ENCODE measurements around the gene DGKZ. TPM values are rescaled to one million over a fixed set of nuclear protein-coding genes. Genes with fewer than 3 reads are reported as not detected.

The DGKZ gene
- total and polyA plus RNA-seq, 2 donors (not counting 3 experiments of a cell fraction or from before 2014, with no cell fraction given), result 88.8 to 127 TPM

DNA sequence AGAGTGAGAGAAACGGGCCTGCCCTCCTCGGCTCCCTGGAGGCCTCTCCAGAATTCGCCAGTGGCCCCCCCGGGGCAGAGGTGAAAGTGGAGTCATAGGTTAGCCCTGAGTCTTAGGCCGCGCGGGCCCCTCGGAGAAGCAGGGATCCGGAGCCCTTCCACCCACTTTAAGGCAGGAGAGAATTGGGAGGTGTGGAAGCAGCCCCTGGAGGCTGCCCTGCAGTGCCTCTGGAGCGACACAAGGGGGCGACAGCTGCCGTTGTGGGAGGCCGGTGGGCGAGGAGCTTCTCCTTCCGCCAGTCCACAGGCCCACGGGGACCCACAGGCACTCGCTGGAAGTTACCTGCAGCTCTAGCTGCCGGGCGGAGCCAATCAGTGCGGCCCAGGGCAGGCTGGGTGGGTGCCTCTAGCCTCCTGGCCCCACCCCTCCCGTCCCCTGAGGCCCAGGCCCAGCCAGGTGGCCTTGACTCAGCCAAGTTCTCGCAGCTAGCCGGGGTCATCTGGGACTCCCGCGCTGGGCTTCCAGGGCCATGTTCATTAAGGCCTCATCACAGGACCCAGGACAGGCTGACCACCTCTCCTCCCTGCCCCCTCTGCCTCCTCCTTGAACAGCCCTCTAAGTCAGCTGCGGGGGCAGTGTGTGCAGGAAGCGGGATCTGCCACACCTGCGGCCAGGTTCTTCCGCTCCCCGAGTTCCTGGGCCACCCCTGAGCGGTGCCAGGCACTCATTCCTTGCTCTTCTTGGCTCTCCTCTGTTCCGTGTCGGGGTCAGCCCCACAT, 5.0 kb downstream of the DGKZ start:
- DNase-seq (ENCODE audit: low read depth, low spot score), result peak; percentile 30
- Histone ChIP-seq H2AFZ (ENCODE audit: low read depth, low read length) (no peak overlapping the region), H4K20me1 (replicated peaks; ENCODE audit: control insufficient read depth, extremely low read depth, insufficient read depth, low read length) (peaks cover 4% of the 10 kb centered on the region), H3K27ac (ENCODE audit: insufficient read depth, low read depth, low read length) (no peak overlapping the region), H3K9me1 (replicated peaks; ENCODE audit: control insufficient read depth, extremely low read depth, insufficient read depth, low read length) (no peaks in the 10 kb centered on the region), H3K4me3 (replicated peaks in 1 of 3; ENCODE audit: insufficient read depth in 1 of 3, low read depth in 1 of 3, low read length in 3 of 3) (no peak overlapping the region), H3K27me3 (ENCODE audit: control insufficient read depth in 2 of 2, insufficient read depth in 2 of 2, low read length in 2 of 2) (no peaks in the 10 kb centered on the region), H3K79me2 (ENCODE audit: control insufficient read depth, insufficient read depth, low read length) (peaks cover 80% of the 10 kb centered on the region), H3K4me1 (ENCODE audit: control insufficient read depth, extremely low read depth, insufficient read depth, low read length) (peaks cover 13% of the 10 kb centered on the region), H3K9me3 (replicated peaks; ENCODE audit: control insufficient read depth, insufficient read depth, low read length) (no peaks in the 10 kb centered on the region), H3K9ac (replicated peaks; ENCODE audit: extremely low read depth, insufficient read depth, low read length) (no peak overlapping the region), H3K4me2 (ENCODE audit: insufficient read depth, low read length) (no peak overlapping the region), H3K36me3 (ENCODE audit: control insufficient read depth in 2 of 2, extremely low read depth in 1 of 2, insufficient read depth in 2 of 2, low read length in 2 of 2) (peaks cover 5 to 12% of the 10 kb centered on the region in 2 experiments)
- CTCF ChIA-PET, result interaction anchor here (0.6 to 10.8 kb wide), 17 partner anchors 9 to 184 kb away, joined by 3 to 200 read pairs (median 4); partner anchors contain the start of genes CHRM4 and MDK
- TF ChIP-seq, protein P1, sequence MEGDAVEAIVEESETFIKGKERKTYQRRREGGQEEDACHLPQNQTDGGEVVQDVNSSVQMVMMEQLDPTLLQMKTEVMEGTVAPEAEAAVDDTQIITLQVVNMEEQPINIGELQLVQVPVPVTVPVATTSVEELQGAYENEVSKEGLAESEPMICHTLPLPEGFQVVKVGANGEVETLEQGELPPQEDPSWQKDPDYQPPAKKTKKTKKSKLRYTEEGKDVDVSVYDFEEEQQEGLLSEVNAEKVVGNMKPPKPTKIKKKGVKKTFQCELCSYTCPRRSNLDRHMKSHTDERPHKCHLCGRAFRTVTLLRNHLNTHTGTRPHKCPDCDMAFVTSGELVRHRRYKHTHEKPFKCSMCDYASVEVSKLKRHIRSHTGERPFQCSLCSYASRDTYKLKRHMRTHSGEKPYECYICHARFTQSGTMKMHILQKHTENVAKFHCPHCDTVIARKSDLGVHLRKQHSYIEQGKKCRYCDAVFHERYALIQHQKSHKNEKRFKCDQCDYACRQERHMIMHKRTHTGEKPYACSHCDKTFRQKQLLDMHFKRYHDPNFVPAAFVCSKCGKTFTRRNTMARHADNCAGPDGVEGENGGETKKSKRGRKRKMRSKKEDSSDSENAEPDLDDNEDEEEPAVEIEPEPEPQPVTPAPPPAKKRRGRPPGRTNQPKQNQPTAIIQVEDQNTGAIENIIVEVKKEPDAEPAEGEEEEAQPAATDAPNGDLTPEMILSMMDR (IDR thresholded peaks at IDR 0.05; ENCODE audit: extremely low read depth in 1 of 2, insufficient read depth in 1 of 2, low read depth in 1 of 2, low read length in 2 of 2), result peak; percentile 89 to 93
- no peak for TF ChIP-seq EZH2 (IDR thresholded peaks at IDR 0.05; ENCODE audit: borderline replicate concordance, low read depth, low read length, severe bottlenecking)
- FAIRE-seq, result peak; percentile 54
- POLR2A ChIA-PET, result no interaction called here
- dilution Hi-C loops (cut with MboI; ENCODE audit: extremely low pct_ligation_motif_present, low sequenced_read_pairs) (no loop called here), intact Hi-C loops (cut with micrococcal nuclease) (loop anchor here (1.0 kb wide), 2 partner anchors 11 to 15 kb away; no protein-coding TSS in a partner anchor)
- no TSS peak for BruUV-seq (replicated peaks)

DNA sequence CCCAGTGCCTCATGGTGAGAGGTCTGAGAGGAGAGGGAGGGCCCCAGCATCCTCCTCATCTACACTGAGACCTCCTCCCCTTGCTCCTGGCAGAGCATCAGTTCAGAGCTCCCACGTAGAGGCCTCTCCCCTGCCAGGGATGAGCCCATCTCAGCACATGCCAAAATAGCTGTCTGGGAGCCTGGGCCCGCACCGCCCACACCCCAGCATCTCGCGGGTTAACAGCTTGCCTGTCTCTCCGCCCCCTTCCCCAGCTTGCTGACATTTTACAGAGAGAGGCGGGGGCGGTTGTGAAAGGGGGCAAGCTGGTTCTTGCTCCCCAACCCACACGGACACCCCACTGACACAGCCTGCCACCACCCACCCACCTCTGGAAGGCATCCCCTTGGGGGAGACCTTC, 6.4 kb downstream of the DGKZ start:
- dilution Hi-C loops (cut with MboI; ENCODE audit: extremely low pct_ligation_motif_present, low sequenced_read_pairs), result no loop called here
- intact Hi-C loops (cut with micrococcal nuclease), result no loop called here
- Histone ChIP-seq H3K36me3 (ENCODE audit: control insufficient read depth in 2 of 2, extremely low read depth in 1 of 2, insufficient read depth in 2 of 2, low read length in 2 of 2) (peaks cover 5 to 12% of the 10 kb centered on the region in 2 experiments), H3K27ac (ENCODE audit: insufficient read depth, low read depth, low read length) (no peak overlapping the region), H3K9ac (replicated peaks; ENCODE audit: extremely low read depth, insufficient read depth, low read length) (no peak overlapping the region), H3K79me2 (ENCODE audit: control insufficient read depth, insufficient read depth, low read length) (peaks cover 77% of the 10 kb centered on the region), H3K4me2 (ENCODE audit: insufficient read depth, low read length) (no peak overlapping the region), H3K27me3 (ENCODE audit: control insufficient read depth in 2 of 2, insufficient read depth in 2 of 2, low read length in 2 of 2) (no peaks in the 10 kb centered on the region), H3K9me1 (replicated peaks; ENCODE audit: control insufficient read depth, extremely low read depth, insufficient read depth, low read length) (no peaks in the 10 kb centered on the region), H3K4me1 (ENCODE audit: control insufficient read depth, extremely low read depth, insufficient read depth, low read length) (peaks cover 5% of the 10 kb centered on the region), H2AFZ (ENCODE audit: low read depth, low read length) (no peak overlapping the region), H4K20me1 (replicated peaks; ENCODE audit: control insufficient read depth, extremely low read depth, insufficient read depth, low read length) (peaks cover 4% of the 10 kb centered on the region), H3K4me3 (replicated peaks in 1 of 3; ENCODE audit: insufficient read depth in 1 of 3, low read depth in 1 of 3, low read length in 3 of 3) (no peak overlapping the region), H3K9me3 (replicated peaks; ENCODE audit: control insufficient read depth, insufficient read depth, low read length) (no peaks in the 10 kb centered on the region)
- FAIRE-seq (no peak), DNase-seq (ENCODE audit: low read depth, low spot score) (no peak)
- ChIA-PET CTCF (interaction anchor here (1.1 to 10.8 kb wide), 3 partner anchors 11 to 115 kb away, joined by 3 to 200 read pairs (median 3); no protein-coding TSS in a partner anchor), POLR2A (no interaction called here)
- TF ChIP-seq MYC (IDR thresholded peaks at IDR 0.05; ENCODE audit: low read depth, low read length), result no peak
- no peak for TF ChIP-seq FOS (IDR thresholded peaks at IDR 0.05; ENCODE audit: borderline replicate concordance, insufficient read depth, low read length)
- TF ChIP-seq, protein P1 (IDR thresholded peaks at IDR 0.05; ENCODE audit: extremely low read depth in 1 of 2, insufficient read depth in 1 of 2, low read depth in 1 of 2, low read length in 2 of 2), result no peak
- TF ChIP-seq POLR2AphosphoS5 (IDR thresholded peaks at IDR 0.05; ENCODE audit: insufficient read depth, low read depth, low read length), result no peak
- no peak for TF ChIP-seq JUN (IDR thresholded peaks at IDR 0.05; ENCODE audit: borderline replicate concordance, insufficient read depth, insufficient read length, low read depth)
- TF ChIP-seq POLR2A (IDR thresholded peaks at IDR 0.05; ENCODE audit: low read depth, low read length), result no peak
- no peak for TF ChIP-seq EZH2 (IDR thresholded peaks at IDR 0.05; ENCODE audit: borderline replicate concordance, low read depth, low read length, severe bottlenecking)
- no peak for TF ChIP-seq GATA2 (IDR thresholded peaks at IDR 0.05; ENCODE audit: insufficient read depth, insufficient read length, low read depth, low read length)
- TF ChIP-seq, protein P2, sequence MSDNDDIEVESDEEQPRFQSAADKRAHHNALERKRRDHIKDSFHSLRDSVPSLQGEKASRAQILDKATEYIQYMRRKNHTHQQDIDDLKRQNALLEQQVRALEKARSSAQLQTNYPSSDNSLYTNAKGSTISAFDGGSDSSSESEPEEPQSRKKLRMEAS (IDR thresholded peaks at IDR 0.05; ENCODE audit: insufficient read depth, insufficient read length), result no peak
- no TSS peak for BruUV-seq (replicated peaks)
